ENCODE results near the gene CRABP2. TPM values are rescaled to one million over a fixed set of nuclear protein-coding genes. Genes with fewer than 3 reads are reported as not detected.

CRABP2 gene
- total RNA-seq, 1 donor from 2014 or later = 370 TPM

DNA sequence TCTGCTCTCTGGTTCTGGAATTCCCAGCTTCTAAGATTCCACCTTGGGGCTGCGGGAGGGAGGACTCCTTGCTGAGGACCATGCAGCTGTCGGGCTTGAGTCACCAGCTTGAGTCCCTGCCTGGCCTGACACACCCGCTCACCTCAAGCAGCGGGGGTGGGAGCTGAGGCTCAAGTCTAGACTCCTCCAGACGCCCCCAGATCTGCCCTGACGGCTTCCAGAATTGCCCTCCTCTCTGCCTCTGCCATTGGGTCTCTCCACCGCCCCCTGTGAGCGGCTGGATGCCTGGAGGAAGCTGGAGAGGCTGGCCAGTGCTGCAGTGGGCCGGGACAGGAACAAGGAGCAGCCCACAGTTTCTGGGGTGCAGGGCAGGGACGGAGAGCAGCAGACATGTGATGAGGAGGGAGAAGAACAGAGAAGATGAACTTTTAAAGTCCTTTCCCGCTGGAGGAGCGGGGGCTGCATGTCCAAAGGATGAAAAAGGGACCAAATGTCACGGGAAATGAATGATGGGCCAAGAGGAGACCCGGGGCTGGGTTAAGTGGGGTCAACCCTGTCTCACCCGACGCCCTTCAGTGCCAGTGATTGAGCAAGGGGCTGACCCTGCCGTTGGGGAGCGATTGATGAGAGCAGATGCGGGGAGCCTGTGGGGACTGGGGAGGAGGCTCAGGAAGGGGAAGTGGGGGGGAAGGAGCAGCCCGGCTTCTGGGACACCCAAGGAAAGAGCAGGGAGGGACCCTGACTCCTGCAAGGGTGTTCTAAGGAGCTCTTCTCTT, 13.5 kb downstream of the CRABP2 start:
- peak overlapping the region; percentile 73 for H3K4me3 Mint-ChIP-seq

DNA sequence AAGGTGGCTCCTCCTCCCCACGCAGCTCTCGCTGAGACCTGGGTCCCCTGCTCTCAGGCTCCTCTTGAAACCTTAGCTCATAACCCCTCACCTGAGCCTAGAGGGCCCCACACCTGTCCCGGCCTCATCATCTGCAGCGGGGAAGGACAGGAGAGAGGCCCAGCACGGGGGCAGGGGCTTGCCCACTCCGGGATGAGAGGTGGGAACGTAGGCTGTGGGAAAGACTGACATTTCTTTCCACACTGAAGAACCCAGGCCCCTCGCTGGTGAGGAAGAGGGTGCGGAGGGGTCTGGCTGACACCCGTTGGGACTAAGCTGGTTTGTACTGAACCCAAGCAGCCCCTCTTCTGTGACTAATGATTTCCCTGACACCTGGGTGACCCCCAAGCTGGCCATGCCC, 14.2 kb downstream of the CRABP2 start:
- Mint-ChIP-seq H3K4me3 (peak overlapping the region; percentile 73), H3K27ac (peak overlapping the region; percentile 94), H3K4me1 (ENCODE audit: unreplicated experiment) (peaks cover 55% of the 10 kb centered on the region), H3K36me3 (no peaks in the 10 kb centered on the region), H3K9me3 (no peaks in the 10 kb centered on the region), H3K27me3 (peaks cover 7% of the 10 kb centered on the region)
- DNase-seq (ENCODE audit: extremely low spot score, unreplicated experiment) = no peak
- TF ChIP-seq, protein P1, sequence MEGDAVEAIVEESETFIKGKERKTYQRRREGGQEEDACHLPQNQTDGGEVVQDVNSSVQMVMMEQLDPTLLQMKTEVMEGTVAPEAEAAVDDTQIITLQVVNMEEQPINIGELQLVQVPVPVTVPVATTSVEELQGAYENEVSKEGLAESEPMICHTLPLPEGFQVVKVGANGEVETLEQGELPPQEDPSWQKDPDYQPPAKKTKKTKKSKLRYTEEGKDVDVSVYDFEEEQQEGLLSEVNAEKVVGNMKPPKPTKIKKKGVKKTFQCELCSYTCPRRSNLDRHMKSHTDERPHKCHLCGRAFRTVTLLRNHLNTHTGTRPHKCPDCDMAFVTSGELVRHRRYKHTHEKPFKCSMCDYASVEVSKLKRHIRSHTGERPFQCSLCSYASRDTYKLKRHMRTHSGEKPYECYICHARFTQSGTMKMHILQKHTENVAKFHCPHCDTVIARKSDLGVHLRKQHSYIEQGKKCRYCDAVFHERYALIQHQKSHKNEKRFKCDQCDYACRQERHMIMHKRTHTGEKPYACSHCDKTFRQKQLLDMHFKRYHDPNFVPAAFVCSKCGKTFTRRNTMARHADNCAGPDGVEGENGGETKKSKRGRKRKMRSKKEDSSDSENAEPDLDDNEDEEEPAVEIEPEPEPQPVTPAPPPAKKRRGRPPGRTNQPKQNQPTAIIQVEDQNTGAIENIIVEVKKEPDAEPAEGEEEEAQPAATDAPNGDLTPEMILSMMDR (conservative IDR thresholded peaks at IDR 0.05) = no peak

More for the DNA sequence above, 13.5 kb downstream of the CRABP2 start:
- TF ChIP-seq, protein P1 (conservative IDR thresholded peaks at IDR 0.05) = peak; percentile 34
- H3K36me3 Mint-ChIP-seq = no peaks in the 10 kb centered on the region
- peak overlapping the region; percentile 94 for H3K27ac Mint-ChIP-seq
- H3K4me1 Mint-ChIP-seq (ENCODE audit: unreplicated experiment) = peaks cover 60% of the 10 kb centered on the region
- no peaks in the 10 kb centered on the region for H3K9me3 Mint-ChIP-seq
- no peak for DNase-seq (ENCODE audit: extremely low spot score, unreplicated experiment)
- peaks cover 7% of the 10 kb centered on the region for H3K27me3 Mint-ChIP-seq

DNA sequence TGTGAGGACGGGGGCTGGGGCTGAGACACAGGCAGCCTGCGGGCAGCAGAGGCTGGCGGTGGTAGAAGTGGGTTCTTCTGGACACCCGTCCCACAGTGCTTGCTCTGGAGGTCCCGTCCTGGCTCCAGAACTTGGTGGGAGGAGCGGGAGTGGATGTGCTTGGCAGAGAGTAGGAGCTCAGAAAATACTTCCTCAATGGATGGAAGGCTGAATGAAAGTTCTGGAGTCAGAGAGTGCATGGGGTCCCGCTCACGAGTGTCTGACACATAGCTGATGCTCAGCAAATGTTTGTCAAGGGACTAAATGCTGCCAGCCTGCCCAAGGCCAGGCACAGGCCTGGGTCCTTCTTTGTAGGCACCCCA, 14.7 kb downstream of the CRABP2 start:
- no peaks in the 10 kb centered on the region for H3K9me3 Mint-ChIP-seq
- peak overlapping the region; percentile 86 for H3K4me3 Mint-ChIP-seq
- H3K27me3 Mint-ChIP-seq = peaks cover 7% of the 10 kb centered on the region
- TF ChIP-seq, protein P1 (conservative IDR thresholded peaks at IDR 0.05) = no peak
- no peak for DNase-seq (ENCODE audit: extremely low spot score, unreplicated experiment)
- peaks cover 55% of the 10 kb centered on the region for H3K4me1 Mint-ChIP-seq (ENCODE audit: unreplicated experiment)
- peak overlapping the region; percentile 86 for H3K27ac Mint-ChIP-seq
- no peaks in the 10 kb centered on the region for H3K36me3 Mint-ChIP-seq

DNA sequence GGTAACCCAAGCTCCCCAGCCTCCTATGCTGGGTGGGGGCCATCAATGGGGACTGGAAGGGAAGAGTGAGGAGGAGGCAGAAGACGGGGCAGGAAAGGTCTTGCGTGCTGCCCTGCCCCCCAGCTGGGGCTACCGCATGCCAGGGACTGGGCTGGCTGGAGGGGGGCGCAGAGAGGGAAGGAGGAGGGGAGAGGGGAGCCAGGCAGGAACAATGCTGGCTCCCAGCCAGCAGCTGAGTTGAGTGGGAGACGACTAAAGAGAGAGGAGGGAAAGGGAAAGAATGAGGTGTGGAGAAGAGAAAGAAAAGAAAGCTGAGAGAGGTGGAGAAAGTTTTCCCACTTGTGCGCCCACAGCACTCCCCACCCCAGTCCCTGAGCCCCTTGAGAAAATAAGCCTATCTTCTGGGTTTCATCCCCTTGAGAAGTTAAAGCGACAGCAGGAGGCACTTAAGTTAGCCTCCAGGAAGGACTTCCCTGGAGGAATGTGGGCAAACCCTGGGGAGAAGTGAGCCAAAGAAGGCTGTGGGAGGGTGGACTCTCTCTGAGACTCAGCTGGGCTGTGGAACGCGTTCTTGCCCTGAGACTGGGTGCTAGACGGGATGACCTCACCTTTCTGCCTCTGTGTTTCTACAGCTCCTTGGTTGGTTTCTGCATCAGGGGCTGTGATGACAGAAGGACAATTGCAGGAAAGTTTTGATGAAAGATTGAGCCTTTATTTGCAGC, 15.3 kb downstream of the CRABP2 start:
- peaks cover 55% of the 10 kb centered on the region for H3K4me1 Mint-ChIP-seq (ENCODE audit: unreplicated experiment)
- H3K36me3 Mint-ChIP-seq = no peaks in the 10 kb centered on the region
- peak overlapping the region; percentile 86 for H3K27ac Mint-ChIP-seq
- DNase-seq (ENCODE audit: extremely low spot score, unreplicated experiment) = no peak
- H3K4me3 Mint-ChIP-seq = peak overlapping the region; percentile 86
- TF ChIP-seq, protein P1 (conservative IDR thresholded peaks at IDR 0.05) = no peak
- H3K9me3 Mint-ChIP-seq = no peaks in the 10 kb centered on the region
- peaks cover 7% of the 10 kb centered on the region for H3K27me3 Mint-ChIP-seq

DNA sequence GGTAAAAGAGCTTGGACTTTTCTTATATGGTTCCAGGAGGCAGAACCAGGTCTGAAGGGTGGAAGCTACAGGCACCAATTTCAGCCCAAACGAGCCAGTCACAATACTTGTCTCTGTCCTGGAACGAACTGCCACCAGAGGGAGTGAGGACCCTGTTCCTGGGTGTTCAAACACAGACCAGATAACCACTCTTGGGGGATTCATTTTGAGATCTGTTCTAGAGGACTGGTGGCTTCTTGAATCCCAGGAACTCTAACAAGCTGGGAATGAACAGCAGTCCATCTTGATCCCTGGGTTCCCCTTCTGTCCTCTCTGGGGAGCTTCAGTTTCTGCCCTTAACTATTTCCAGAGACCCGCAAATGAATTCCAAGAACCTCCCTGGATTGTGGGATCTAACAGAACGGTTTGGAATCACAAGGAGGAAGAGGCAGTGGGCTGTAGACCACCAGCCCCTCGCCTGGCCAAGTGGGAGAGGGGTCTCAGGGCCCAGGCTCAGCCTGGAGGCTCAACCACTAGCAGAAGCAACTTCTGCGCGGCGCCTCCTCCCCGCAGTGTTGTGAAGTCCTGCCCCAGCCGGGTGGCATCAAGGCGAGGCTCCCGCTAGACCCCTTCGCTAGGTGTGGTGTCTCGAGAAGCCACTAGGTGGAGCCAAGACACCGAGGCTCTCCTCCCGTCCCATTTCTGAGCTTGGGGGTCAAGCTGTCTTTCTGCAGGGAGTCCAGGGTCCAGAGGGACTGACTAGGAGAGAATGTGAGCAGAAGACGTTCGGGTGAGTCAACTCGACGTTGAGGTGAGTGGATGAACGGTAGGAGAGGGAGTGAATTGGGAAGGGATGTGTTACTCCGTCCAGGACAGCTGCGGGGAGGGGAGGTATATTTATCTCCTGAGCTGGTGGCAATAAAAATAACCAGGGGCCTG, 16.1 kb downstream of the CRABP2 start:
- TF ChIP-seq, protein P1 (conservative IDR thresholded peaks at IDR 0.05) = peak; percentile 84
- peaks cover 50% of the 10 kb centered on the region for H3K4me1 Mint-ChIP-seq (ENCODE audit: unreplicated experiment)
- no peaks in the 10 kb centered on the region for H3K9me3 Mint-ChIP-seq
- H3K4me3 Mint-ChIP-seq = peak overlapping the region; percentile 86
- peak overlapping the region; percentile 86 for H3K27ac Mint-ChIP-seq
- no peaks in the 10 kb centered on the region for H3K36me3 Mint-ChIP-seq
- peaks cover 10% of the 10 kb centered on the region for H3K27me3 Mint-ChIP-seq
- peak; percentile 88 for DNase-seq (ENCODE audit: extremely low spot score, unreplicated experiment)
